Osteocyte (in vitro differentiated cells): ENCODE data around the gene GNA12. TPM values are rescaled to one million over a fixed set of nuclear protein-coding genes. Genes with fewer than 3 reads are reported as not detected.

Source experiments
- DNase-seq: peaks from one replicate; pipeline ENCODE4 v3.0.0; 2021; ENCODE audit warnings: mixed read lengths; ENCODE audit not compliant: unreplicated experiment; ENCODE audit errors: extremely low spot score
- H3K27ac Mint-ChIP-seq: one replicate; pipeline ENCODE4 v1.8.0; 2021; ENCODE audit warnings: mild to moderate bottlenecking, mixed read lengths; ENCODE audit not compliant: unreplicated experiment
- H3K27me3 Mint-ChIP-seq: one replicate; pipeline ENCODE4 v1.8.0; 2021; ENCODE audit warnings: mixed read lengths; ENCODE audit not compliant: unreplicated experiment
- H3K36me3 Mint-ChIP-seq: one replicate; pipeline ENCODE4 v1.8.0; 2021; ENCODE audit warnings: mixed read lengths; ENCODE audit not compliant: unreplicated experiment
- H3K4me1 Mint-ChIP-seq: one replicate; pipeline ENCODE4 v1.8.0; 2021; ENCODE audit warnings: mixed read lengths; ENCODE audit not compliant: unreplicated experiment
- H3K4me3 Mint-ChIP-seq: one replicate; pipeline ENCODE4 v1.8.0; 2021; ENCODE audit warnings: mild to moderate bottlenecking, moderate library complexity, mixed read lengths; ENCODE audit not compliant: unreplicated experiment
- H3K9me3 Mint-ChIP-seq: one replicate; pipeline ENCODE4 v1.8.0; 2021; ENCODE audit warnings: mixed read lengths; ENCODE audit not compliant: unreplicated experiment
- total RNA-seq: library from RNA; stranded (reverse); gene quantifications from 2 replicates; pipeline ENCODE4 v1.2.1, GENCODE V29; 2021
- TF ChIP-seq, protein P1 (sequence below): fragments of 200-600 bp; sonication (generic); IDR thresholded peaks from 2 replicates; pipeline ENCODE4 v1.5.0; 2021; ENCODE audit warnings: antibody characterized with exemption, mild to moderate bottlenecking, moderate library complexity

GNA12 gene
- total RNA-seq, 1 donor from 2014 or later: 69.5 TPM

- TF ChIP-seq, protein P1, sequence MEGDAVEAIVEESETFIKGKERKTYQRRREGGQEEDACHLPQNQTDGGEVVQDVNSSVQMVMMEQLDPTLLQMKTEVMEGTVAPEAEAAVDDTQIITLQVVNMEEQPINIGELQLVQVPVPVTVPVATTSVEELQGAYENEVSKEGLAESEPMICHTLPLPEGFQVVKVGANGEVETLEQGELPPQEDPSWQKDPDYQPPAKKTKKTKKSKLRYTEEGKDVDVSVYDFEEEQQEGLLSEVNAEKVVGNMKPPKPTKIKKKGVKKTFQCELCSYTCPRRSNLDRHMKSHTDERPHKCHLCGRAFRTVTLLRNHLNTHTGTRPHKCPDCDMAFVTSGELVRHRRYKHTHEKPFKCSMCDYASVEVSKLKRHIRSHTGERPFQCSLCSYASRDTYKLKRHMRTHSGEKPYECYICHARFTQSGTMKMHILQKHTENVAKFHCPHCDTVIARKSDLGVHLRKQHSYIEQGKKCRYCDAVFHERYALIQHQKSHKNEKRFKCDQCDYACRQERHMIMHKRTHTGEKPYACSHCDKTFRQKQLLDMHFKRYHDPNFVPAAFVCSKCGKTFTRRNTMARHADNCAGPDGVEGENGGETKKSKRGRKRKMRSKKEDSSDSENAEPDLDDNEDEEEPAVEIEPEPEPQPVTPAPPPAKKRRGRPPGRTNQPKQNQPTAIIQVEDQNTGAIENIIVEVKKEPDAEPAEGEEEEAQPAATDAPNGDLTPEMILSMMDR: no peak
- Mint-ChIP-seq H3K4me1 (peaks cover 81% of the 10 kb centered on the region), H3K36me3 (peaks cover 9% of the 10 kb centered on the region), H3K27ac (peak overlapping the region; percentile 85), H3K4me3 (peak overlapping the region; percentile 51), H3K27me3 (no peaks in the 10 kb centered on the region), H3K9me3 (no peaks in the 10 kb centered on the region)
- no peak for DNase-seq
These were observed 32.0 kb downstream of the GNA12 start for GRCh38 chr7:2812114-2812487.

DNA sequence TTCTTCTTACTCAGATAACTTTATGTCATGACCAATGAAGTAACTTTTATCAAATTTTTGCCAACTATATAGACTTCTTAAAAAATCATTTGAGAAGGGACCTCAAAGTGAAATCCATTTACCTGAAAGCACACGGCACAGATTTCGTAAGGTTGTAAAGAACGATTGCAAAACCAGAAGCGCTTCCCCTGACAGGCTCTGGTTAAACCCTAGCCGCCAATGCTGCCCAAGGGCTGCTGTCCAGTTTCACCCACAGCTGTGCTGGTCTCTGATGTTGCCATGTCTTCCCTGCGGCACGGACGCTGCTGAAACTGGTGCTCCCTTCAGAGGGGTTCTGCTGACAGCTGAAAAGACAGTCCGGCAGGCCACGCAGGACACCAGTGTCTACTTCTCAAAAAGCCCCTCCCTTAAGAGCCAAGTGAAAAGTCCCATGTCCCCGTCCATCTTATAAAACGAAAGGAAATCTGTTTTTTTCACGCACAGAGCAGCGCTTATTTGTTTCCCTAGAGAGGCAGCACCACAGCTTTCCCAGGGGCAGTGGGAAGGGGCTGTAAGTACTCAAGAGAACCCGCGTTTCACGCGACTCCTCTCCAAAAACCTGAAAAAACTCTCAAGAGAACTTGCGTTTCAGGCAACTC lies 32.5 kb downstream of the GNA12 start:
- TF ChIP-seq, protein P1: no peak
- peaks cover 9% of the 10 kb centered on the region for H3K36me3 Mint-ChIP-seq
- H3K4me1 Mint-ChIP-seq: peaks cover 80% of the 10 kb centered on the region
- DNase-seq: no peak
- peak overlapping the region; percentile 85 for H3K27ac Mint-ChIP-seq
- no peaks in the 10 kb centered on the region for H3K27me3 Mint-ChIP-seq
- H3K9me3 Mint-ChIP-seq: no peaks in the 10 kb centered on the region
- H3K4me3 Mint-ChIP-seq: peak overlapping the region; percentile 51

DNA sequence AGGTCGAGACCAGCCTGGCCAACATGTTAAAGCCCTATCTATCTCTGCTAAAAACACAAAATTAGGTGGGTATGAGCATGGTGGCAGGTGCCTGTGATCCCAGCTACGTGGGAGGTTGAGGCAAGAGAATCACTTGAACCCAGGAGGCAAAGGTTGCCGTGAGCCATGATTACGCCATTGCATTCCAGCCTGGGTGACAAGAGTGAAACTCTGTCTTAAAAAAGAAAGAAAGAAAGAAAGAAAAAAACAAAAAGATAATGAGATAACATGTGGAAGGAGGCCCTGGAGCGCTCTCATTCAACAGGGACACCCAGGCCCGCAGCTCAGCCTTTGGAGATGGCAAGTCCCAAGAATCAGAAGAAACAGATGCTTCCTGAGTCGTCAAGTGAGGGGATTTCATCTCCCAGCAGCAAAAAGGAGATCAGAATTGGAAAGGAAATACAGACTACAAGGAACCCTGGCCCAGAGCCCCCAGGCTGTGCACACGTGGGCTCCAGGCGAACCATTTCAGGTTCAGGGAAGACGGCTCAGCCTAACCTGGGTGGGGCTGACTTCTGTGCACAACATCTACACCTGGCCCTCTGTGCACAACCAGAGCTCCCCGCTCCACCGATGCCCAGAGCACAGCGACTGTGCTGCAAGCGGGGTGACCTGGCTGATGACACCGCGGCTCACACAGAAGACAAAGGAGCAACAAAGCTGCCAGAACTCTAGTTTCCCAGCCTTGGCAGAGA lies 33.3 kb downstream of the GNA12 start:
- H3K4me3 Mint-ChIP-seq: no peak overlapping the region
- DNase-seq: no peak
- TF ChIP-seq, protein P1: no peak
- no peaks in the 10 kb centered on the region for H3K9me3 Mint-ChIP-seq
- H3K27me3 Mint-ChIP-seq: no peaks in the 10 kb centered on the region
- peaks cover 9% of the 10 kb centered on the region for H3K36me3 Mint-ChIP-seq
- H3K4me1 Mint-ChIP-seq: peaks cover 77% of the 10 kb centered on the region
- H3K27ac Mint-ChIP-seq: peak overlapping the region; percentile 85

GRCh38 chr7:2809903-2810625 lies 34.0 kb downstream of the GNA12 start:
- DNase-seq: no peak
- Mint-ChIP-seq H3K36me3 (peaks cover 9% of the 10 kb centered on the region), H3K4me3 (no peak overlapping the region)

More at GRCh38 chr7:2809903-2810625, 34.0 kb downstream of the GNA12 start:
- H3K4me1 Mint-ChIP-seq: peaks cover 70% of the 10 kb centered on the region
- no peaks in the 10 kb centered on the region for H3K27me3 Mint-ChIP-seq
- TF ChIP-seq, protein P1: no peak
- H3K9me3 Mint-ChIP-seq: no peaks in the 10 kb centered on the region
- H3K27ac Mint-ChIP-seq: peak overlapping the region; percentile 44
